Activated CD4-positive, alpha-beta T cell treated with anti-CD3 and anti-CD28 coated beads, Interleukin-2, amount 10 ng/mL, durations not matched to agents 24 days and 14 days (primary cell): ENCODE data around the gene YIF1A. TPM values are rescaled to one million over a fixed set of nuclear protein-coding genes. Genes with fewer than 3 reads are reported as not detected.

ENCODE experiments used
- DNase-seq: peaks from one replicate; pipeline ENCODE4 v3.0.0; 2022
- H3K27ac Mint-ChIP-seq: one replicate; pipeline ENCODE4 v1.8.0; 2022; ENCODE audit warnings: mild to moderate bottlenecking, mixed read lengths
- H3K27me3 Mint-ChIP-seq: one replicate; pipeline ENCODE4 v1.8.0; 2022; ENCODE audit warnings: mixed read lengths
- H3K36me3 Mint-ChIP-seq: one replicate; pipeline ENCODE4 v1.8.0; 2022; ENCODE audit warnings: low read depth, mild to moderate bottlenecking, mixed read lengths
- H3K4me1 Mint-ChIP-seq: one replicate; pipeline ENCODE4 v1.8.0; 2021; ENCODE audit warnings: mixed read lengths
- H3K4me3 Mint-ChIP-seq: one replicate; pipeline ENCODE4 v1.8.0; 2022; ENCODE audit warnings: mild to moderate bottlenecking, moderate library complexity, mixed read lengths
- H3K9me3 Mint-ChIP-seq: one replicate; pipeline ENCODE4 v1.8.0; 2021; ENCODE audit warnings: mixed read lengths
- intact Hi-C: fragments of 100-400 bp; cut with micrococcal nuclease; formaldehyde crosslinking; loops from one replicate; pipeline ENCODE4 v1.15.1; 2023
- total RNA-seq: library from RNA; stranded (reverse); gene quantifications from 2 replicates; pipeline ENCODE4 v1.2.3, GENCODE V29; 2022

The YIF1A gene
- total RNA-seq, 1 donor from 2014 or later: 119 TPM

DNA sequence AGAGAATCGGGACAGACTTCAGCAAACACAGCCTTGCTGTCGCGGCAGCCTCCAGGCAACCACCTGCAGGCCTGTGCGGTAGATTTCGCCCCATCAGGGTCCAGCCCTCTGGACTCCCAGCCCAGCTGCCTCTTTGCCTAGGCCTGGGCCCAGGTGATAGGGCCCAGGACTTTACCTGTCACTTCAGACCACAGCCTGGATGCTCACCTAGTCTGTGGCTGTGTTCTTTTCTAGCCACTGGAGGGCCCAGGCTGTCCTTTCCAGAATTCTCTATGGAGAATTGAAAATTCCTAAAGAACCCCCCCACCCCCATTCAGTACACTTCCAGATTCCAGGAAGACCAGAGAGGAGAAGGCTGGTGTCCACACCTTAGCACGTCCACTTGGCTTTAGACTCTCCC is 51.1 kb downstream of the YIF1A start:
- Mint-ChIP-seq H3K4me1 (peaks cover 1% of the 10 kb centered on the region), H3K27ac (no peak overlapping the region), H3K4me3 (no peak overlapping the region), H3K27me3 (no peaks in the 10 kb centered on the region), H3K9me3 (no peaks in the 10 kb centered on the region), H3K36me3 (peaks cover 53% of the 10 kb centered on the region)
- no peak for DNase-seq
- intact Hi-C loops: no loop called here

DNA sequence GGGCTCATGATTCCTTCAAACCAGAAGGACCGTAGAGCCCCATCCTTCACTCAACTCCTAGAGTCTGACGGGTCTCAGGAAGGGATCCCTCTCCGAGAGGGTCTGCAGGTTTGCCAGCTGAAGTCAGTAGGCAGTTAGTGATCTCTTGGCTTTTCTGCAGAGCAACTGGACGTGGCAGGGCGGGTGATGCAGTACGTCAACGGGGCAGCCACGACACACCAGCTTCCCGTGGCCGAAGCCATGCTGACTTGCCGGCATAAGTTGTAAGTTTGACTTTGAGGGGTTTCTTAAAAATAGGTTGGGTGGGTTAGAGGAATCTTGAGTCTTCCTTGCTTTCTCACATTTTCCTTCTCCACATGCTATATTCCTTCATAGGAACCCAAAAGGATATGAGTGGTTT is 53.8 kb downstream of the YIF1A start:
- intact Hi-C loops: no loop called here
- peaks cover 56% of the 10 kb centered on the region for H3K36me3 Mint-ChIP-seq
- peaks cover 1% of the 10 kb centered on the region for H3K4me1 Mint-ChIP-seq
- no peaks in the 10 kb centered on the region for H3K9me3 Mint-ChIP-seq
- no peak overlapping the region for H3K27ac Mint-ChIP-seq
- no peaks in the 10 kb centered on the region for H3K27me3 Mint-ChIP-seq
- H3K4me3 Mint-ChIP-seq: no peak overlapping the region
- DNase-seq: no peak

Other genes with a start within 250 kb of the YIF1A start
- not detected in 2 replicates for gene GAL3ST3, start 240.0 kb downstream of the YIF1A start, total RNA-seq
- 283 and 284 TPM in 2 replicates for gene SF3B2, start 236.8 kb downstream of the YIF1A start, total RNA-seq
- gene PACS1, start 218.9 kb downstream of the YIF1A start, total RNA-seq: 90.9 and 96.7 TPM in 2 replicates
- 56.6 and 57.0 TPM in 2 replicates for gene KLC2, start 31.4 kb downstream of the YIF1A start, total RNA-seq
- gene RAB1B, start 20.5 kb downstream of the YIF1A start, total RNA-seq: 117 and 123 TPM in 2 replicates
- 1.0 and 2.7 TPM in 2 replicates for gene CNIH2, start 11.0 kb downstream of the YIF1A start, total RNA-seq
- not detected in 2 replicates for gene TMEM151A, start 2.8 kb upstream of the YIF1A start, total RNA-seq
- not detected in 2 replicates for gene CD248, start 27.9 kb upstream of the YIF1A start, total RNA-seq
- 0.99 and 1.1 TPM in 2 replicates for gene RIN1, start 47.3 kb upstream of the YIF1A start, total RNA-seq
- gene BRMS1, start 56.0 kb upstream of the YIF1A start, total RNA-seq: 55.6 and 58.4 TPM in 2 replicates
- gene B4GAT1, start 58.5 kb upstream of the YIF1A start, total RNA-seq: 10.8 and 11.1 TPM in 2 replicates
- gene SLC29A2, start 82.6 kb upstream of the YIF1A start, total RNA-seq: 17.4 and 18.9 TPM in 2 replicates
- gene NPAS4, start 131.9 kb upstream of the YIF1A start, total RNA-seq: 0.09 TPM in 1 of 2 replicates, not detected in the other
- 102 TPM in 2 replicates for gene MRPL11, start 149.7 kb upstream of the YIF1A start, total RNA-seq
- gene PELI3, start 177.8 kb upstream of the YIF1A start, total RNA-seq: 16.1 and 18.3 TPM in 2 replicates
- gene DPP3, start 191.3 kb upstream of the YIF1A start, total RNA-seq: 97.1 and 106 TPM in 2 replicates
- 17.6 and 18.3 TPM in 2 replicates for gene BBS1, start 221.5 kb upstream of the YIF1A start, total RNA-seq